GM18520 (cell line): ENCODE data around the gene TPCN2.
"Not testable (repeated sequence)": the region's sequence is repeated elsewhere in the genome, so short reads cannot be mapped to it uniquely, and the experiment has no call there.

Experiments used
- ATAC-seq: cut with Tn5 transposase; IDR thresholded peaks from one replicate; pipeline ENCODE4 v1.9.1; 2021; ENCODE audit not compliant: unreplicated experiment

TPCN2 gene

DNA sequence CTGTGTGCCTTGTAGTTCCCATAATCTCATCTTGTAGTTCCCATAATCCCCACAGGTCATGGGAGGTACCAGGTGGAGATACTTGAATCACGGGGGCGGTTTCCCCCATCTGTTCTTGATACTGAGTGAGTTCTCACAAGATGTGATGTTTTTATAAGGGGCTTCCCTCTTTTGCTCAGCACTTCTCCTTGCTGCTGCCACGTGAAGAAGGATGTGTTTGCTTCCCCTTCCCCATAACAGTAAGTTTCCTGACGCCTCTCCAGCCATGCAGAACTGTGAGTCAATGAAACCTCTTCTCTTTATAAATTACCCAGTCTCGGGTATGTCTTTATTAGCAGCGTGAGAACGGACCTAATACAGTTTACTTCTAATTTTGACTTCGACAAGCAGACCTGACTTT is 93.0 kb downstream of the TPCN2 start:
- no peak for ATAC-seq

DNA sequence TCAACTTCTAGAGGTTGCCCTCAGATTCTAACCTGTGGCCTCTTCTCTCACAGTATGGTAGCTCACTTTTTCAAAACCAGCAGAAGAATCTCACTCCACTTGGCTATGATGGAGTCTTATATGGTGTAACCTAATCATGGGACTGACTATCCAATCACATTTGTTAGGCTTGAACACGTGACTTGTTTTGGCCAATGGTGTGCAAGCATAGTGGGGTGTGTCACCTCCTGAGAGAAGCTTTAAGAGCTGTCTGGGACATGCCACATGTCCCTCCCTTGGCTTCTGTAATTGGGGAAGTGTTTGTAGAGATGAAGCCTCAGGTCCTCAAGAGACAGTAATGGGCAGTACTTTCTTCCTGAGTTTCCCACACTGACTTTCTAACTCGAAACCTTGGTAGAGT is 94.2 kb downstream of the TPCN2 start:
- no peak for ATAC-seq

DNA sequence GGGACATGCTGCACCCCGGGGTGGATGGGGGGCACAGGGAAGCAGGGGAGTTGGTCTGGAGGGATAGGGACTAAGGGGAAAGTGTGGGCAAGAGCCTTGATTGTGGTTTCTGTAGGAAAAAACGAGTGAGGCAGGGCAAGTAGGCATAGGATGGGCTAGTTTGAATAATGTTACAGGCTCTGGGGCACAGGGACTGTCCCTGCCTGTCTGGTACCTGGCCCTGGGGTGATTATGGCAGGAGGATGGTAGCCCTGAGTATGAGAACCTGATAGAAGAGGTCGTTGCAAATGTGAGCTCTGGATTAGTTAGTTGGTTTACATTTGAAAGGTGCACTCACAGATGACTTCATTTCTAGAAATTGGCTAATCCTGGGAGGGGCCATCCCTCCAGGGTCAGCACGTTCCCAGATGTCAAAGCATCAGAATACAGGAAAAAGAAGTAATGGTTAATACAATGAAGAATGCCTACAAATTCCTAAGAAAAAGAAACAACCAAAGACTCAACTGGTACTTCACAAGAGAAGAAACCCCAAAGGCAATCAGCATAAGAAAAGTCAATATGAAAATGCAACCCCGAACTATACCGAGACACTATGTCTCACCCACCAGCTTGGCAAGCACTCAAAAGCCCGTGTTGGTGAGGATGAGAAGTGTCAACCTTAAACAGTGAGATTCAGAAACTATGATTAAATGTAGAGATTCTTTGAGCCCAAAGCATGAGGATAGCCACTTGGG is 95.8 kb downstream of the TPCN2 start:
- ATAC-seq, result peak; percentile 31

DNA sequence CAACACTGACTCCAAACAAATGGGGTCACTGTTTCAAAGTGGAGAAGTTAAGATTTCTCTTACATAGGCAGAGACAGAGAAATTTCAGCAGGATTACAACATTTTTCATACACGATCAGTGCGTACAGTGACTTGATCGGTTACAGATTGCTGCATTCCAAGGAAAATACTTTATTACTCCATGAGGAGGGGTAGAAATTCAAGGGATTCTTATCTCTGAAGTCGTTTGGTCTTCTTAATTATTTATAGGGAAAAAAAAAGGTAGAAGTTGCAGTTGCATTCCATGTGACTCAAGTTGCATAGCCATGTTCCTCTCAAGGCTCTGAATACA is 96.3 kb downstream of the TPCN2 start:
- no peak for ATAC-seq

DNA sequence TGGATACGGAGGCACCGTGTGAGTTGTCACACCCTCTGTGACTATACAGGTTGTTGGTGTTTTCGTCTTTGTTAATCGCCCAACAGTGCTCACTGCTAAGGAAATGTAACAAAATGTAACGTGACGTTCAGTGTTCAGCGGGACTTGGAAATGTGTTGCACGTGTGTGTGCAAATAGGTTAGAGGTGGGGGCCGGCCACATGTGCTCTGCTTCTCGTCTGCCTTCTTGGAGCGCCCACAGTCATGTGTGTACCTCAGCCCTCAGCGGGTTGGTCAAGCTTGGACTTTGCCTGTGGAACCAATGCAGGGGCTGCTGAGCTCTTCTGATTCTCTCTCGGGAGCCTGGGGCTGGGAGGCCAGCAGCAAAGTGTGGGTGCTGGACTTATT is 99.6 kb downstream of the TPCN2 start:
- no peak for ATAC-seq

DNA sequence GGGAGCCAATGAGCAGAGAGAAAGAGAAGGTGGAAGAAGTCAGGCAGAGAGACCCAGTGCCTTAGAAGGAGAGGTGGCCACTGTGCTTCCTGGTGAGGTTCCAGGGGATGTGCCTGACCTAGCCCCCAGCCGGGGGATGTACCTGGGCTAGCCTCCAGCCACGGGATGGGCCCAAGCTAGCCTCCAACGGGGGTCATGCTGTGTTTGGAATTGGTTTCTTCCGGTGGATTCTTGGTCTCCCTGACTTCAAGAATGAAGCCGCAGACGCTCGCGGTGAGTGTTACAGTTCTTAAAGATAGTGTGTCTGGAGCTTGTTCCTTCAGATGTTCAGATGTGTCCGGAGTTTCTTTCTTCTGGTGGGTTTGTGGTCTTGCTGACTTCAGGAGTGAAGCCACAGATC is 100.1 kb downstream of the TPCN2 start:
- ATAC-seq, result no peak

DNA sequence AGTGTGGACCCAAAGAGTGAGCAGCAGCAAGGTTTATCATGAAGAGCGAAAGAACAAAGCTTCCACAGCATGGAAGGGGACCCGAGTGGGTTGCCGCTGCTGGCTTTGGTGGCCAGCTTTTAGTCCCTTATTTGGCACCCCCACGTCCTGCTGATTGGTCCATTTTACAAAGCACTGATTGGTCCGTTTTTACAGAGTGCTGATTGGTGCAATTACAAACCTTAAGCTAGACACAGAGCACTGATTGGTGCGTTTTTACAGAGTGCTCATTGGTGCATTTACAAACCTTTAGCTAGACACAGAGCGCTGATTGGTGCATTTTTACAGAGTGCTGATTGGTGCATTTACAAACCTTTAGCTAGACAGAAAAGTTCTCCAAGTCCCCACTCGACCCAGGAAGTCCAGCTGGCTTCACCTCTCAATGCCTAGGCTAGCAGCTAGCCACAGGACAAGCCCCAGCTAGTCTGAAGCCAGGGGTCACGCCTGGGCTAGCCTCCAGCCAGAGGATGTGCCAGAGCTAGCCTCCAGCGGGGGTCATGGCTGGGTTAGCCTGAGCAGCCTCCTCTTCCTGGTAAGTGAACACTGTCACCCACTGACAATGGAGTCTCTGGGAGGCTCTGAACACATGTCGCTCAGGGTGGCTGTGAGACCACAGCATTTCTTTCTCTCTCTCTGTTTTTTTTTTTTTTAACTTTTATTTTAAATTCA is 100.8 kb downstream of the TPCN2 start:
- not testable (repeated sequence) for ATAC-seq

DNA sequence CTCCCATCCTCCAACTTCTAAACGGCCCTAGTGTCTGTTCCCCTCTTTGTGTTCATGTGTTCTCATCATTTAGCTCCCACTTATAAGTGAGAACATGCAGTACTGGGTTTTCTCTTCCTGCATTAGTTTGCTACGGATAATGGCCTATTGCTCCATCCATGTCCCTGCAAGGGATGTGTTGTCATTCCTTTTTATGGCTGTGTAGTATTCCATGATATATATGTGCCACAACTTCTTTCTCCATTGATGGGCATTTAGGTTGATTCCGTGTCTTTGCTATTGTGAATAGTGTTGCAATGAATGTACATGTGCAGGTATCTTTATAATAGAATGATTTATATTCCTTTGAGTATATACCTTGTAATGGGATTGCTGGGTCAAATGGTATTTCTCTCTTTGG is 101.4 kb downstream of the TPCN2 start:
- no peak for ATAC-seq

DNA sequence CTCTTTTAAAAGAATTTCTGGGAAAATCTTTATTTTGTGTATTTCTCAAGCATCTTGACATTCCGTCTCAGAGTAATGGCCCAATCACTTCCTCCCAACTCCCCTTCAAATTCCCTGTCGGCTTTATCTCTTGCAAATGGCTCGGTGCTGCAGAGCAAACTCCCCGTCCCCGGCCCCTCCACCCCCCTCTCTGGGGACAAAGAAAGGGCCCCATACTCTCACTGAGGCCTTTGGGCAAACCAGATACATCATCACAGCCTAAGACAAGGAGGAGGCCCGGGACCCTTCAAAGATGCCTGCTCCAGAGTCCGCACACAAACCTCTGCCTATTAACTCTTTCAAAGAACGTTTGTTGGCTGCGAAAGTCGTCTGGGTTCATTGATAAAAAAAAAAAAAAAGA is 103.1 kb downstream of the TPCN2 start:
- no peak for ATAC-seq

DNA sequence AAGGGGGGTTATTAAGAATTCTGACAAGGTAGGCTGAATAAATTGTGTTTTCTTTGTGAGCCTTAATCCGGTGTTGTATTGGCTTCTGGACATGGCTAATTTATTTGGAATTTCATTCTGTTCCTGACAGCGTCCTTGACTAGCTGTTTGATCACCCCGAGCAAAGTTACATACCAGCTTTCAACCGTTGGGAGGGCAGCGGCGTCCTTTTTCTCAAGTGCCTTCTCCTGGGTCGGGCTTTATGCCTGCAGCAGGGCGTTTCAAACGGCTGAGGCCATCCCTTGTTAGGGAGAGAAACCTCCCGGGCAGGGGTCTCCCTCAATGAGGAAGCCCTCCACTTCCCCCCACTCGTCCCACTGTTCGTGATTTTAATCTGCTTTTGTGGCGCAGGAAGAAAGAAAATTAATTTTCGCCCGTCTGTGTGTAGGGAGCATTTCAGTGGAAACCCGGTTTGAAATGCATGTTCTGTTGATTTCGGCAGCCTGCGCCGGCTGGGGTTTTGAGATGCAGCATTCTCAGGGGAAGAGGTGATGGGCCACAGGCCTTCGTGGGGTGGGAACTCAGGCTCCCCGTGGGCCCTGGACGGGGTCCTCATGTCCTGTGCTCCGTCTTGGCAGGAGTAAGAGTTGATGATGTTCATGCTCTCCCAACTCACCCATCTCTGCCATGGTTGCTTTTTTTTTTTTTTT is 104.1 kb downstream of the TPCN2 start:
- no peak for ATAC-seq

DNA sequence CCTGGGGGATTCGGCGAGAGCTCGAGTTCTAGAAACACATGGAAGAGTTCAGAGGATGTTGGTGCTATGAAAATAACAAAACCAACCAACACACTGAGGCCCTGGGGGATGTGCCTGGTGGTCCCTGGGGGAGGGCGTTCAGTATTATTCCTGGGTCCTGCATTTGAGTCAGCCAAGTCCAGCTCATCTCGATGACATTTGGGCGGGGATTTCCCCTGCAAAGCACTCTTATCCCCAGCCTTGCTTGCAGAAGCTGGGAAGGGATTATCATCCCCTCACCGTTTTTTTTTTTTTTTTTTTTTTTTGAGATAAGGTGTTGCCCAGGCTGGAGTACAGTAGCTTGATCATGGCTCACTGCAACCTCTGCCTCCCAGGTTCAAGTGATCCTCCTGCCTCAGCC is 104.9 kb downstream of the TPCN2 start:
- no peak for ATAC-seq

DNA sequence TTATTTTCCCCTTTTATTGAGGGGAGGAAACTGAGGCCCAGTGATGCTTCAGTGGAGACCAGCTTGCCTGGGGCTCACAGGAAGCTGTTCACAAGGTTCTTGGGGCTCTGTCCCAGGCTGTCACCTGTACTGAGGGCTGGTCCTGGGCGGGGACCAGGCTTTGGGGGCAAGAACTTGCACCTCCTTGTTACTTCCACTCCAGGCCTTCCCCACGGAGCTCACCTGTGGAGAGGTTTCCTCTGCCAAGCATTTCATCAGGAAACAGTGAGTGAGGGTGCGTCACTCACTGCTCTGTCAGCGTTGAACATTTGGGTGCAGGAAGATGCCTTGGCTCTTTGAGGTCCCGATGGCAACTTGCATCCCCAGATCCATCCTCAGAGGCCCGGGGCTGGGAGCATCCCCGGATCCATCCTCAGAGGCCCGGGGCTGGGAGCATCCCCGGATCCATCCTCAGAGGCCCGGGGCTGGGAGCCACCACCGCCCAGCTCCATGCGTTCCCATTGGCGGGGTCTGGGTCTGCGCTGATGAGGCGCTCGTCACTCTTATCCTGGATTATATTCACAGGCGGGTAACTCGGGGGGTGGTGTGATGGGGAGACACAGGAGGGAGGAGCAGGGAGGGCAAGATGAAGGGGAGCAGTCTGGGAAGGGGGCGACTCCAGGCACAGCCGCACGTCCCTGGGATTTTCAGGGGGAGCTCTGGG is 105.6 kb downstream of the TPCN2 start:
- no peak for ATAC-seq

DNA sequence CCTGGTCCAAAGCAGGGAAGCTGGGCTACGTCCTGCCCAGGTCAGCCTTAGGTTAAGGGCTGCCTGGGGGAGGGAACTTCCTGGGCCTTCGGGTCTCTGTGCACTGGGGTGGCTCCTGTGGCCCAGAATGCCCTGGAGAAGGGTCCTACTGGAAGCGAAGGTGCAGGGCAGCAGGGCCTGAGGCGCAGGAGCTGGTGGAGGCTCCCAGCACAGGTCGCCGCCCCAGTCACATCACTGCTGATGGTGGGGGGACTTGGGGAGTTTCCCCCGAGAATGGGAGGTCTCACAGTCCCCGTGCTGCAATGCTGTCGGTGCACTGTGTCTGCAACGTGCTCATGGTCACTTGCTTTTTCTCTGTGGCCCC is 106.2 kb downstream of the TPCN2 start:
- no peak for ATAC-seq

DNA sequence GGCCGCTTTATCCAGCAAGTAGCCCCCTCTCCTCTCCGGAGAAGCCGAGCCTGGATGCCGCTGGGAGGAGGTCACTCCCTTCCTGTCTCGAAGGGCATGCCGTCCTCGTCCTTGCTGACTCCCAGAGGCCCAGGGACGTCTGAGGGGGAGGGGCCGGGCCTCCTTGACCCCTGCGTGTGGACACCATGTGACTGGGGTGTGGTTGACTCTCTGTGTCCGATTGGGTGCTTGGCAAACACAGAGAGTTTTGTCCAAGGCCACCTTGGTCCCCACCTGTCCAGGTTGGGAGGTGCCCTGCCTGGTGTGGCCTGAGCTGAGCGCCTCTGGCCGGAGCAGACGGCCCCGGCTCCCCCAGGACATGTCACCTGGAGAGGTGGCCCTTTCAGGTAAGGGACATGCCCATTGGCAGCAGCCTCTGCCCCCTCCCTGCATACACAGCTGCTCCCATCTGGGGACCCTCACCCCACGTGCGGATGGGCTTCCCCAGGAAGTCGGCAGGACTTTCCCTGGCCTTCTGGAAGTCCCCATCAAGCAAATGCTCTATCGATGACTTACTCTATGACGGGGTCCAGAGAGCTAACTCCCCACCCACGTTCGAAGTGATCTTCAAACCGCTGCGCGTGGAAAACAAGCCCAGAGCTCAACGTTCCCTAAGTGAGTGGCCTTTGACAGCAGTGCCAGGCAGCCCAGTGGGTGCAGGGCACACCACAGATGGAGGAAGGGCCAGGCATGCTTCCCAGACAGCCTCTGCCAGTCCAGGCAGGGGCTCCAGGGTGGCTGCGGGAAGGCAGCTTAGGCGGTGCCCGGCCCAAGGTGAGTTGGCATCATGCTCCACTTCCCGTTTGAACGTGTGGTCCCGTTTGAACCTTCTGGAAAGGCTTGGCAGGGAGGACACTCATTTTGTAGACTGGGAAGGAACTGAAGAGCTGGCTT is 106.8 kb downstream of the TPCN2 start, which contains the start of gene SMIM38:
TSS of gene SMIM38 (plus strand) at position 634 of the 933 bp plus-strand sequence. CDS start 1,912 bp downstream, outside the sequence.
- no peak for ATAC-seq

DNA sequence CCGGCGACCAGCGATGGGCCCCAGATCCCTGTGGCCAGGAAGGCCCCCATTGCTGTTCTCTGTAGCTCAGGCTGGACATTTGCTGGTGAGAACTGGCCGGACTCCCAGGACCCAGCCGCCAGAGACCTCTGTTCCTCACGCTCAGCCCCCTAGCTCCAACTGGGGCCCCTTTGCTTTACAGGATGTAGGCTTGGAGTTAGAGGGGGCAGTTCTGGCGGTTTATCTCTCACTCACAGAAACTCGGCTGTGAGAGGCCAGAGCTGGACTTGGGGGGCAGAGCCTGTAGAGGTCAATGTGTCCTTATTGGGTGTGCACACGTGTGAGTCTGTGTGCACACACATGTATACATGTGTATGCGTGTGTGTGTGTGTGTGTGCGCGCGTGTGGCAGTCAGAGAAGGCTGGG is 107.5 kb downstream of the TPCN2 start:
- ATAC-seq, result no peak

DNA sequence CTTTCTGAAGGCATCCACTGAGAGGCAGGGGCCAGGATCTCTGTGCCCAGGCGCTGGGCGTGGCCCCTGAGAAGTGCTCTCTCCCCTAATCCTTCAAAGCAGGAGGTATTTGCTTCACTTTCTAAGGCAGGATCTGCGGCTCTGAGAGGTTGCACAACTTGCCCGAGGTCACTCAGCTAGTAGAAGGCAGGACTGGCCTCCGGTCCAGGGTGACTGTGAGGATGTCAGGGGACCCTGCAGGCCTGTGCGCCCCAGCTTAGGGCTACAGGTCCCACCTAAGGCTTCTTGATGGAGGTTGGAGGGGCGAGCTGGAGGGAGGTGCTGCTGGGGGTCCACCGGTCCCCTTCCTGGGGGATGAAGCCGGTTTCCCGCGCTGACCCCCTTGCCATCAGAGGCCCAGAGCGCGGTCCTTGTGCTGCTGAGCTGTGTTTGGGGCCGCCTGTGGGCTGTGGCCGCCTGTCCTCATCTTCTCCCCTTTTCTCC is 108.0 kb downstream of the TPCN2 start:
- no peak for ATAC-seq

DNA sequence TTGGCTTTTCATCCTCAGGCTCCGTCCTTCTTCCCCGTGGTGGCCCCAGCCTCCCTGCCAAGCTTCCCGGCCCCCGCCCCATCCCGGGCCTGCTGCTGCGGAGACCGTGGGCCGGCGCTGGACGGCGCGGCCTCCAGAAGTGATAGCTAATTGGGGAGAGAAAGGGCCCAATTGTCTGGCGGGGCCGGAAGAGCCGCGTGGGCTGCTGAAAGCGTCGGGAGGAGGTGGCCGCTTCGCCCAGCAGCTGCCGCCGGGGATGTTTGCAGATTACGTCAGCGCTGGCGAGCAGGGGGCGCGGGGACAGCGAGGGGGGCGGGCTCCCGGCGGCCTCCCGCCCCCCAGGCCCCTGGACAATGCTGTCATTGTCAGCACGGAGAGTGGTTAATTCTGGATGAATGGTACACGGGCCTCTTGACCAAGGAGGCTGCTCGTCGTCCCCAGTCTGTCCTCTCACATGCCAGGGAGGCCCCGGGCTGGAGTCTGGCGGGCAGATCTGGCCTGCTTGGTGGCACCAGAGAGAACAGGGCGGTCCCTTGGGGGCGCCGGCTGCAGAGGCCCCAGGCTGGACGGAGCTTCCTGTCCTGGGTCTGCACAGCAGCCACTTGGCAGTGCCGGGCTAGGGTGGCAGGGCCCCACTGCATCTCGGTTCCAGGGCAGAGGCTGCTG is 108.6 kb downstream of the TPCN2 start:
- no peak for ATAC-seq

DNA sequence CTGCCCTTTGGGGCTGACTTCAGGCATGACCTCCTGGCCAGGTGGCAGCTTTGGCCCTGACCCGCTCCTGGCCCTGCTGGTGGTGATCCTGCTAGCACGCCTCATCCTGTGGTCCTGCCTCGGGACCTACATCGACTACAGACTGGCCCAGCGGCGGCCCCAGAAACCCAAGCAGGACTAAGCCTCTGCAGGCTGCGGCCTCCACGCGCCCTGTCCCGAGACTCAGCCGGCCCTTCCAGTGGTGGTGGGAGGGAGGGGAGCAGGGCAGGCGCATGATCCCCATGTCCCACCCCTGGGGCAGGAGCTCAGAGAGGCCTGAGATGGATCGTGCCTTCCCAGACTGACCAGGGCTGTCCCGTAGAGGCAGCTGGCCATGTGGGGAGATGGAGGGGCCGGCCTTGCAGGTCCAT is 109.1 kb downstream of the TPCN2 start:
- ATAC-seq, result no peak

DNA sequence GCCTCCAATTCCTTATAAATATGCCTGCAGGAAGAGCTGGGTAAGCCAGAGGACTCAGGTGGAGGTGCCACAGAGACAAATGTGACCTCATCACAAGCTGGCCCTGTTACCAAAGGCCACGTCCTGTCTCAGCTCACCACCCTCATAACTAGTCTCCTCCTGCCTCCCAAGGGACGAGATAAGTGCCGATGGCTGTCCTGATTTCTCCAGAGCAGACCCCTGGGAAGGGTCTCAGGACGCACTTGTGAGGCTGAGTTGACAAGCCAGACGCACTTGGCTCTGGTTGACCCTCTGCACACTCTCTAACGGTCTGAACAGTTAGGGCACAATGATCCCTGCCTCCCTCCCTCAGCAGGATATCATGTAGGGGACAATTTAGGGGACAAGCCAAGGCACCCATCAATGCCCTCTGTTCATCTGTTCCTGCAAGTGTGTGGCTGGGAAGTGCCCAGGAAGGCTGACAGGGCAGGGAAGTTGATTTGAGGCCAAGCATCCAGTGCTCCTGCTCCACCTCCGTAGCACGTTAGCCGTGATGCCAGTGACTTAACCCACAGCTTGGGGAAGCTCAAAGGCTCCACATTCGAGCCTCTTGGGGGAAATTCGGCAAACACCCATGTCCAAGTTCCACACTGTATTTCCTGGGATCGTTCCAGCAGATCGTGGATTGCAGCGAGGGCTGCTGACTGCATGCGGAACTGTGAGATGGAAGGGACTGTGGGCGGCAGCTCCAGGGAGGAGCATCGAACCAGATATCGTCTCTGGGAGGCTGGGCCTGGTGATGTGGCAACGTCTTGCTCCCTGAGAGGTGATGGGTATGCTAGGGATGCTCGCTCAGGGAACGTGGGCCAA is 109.8 kb downstream of the TPCN2 start:
- no peak for ATAC-seq
